ENCODE results near the gene HRC. TPM values are rescaled to one million over a fixed set of nuclear protein-coding genes. Genes with fewer than 3 reads are reported as not detected.
A peak's percentile ranks its signal among the peaks of the same experiment; 100 is the strongest.

Gene HRC
- total and polyA plus RNA-seq, 8 donors, result 0.44 to 8.1 (median 0.83) TPM; not detected in 3

DNA sequence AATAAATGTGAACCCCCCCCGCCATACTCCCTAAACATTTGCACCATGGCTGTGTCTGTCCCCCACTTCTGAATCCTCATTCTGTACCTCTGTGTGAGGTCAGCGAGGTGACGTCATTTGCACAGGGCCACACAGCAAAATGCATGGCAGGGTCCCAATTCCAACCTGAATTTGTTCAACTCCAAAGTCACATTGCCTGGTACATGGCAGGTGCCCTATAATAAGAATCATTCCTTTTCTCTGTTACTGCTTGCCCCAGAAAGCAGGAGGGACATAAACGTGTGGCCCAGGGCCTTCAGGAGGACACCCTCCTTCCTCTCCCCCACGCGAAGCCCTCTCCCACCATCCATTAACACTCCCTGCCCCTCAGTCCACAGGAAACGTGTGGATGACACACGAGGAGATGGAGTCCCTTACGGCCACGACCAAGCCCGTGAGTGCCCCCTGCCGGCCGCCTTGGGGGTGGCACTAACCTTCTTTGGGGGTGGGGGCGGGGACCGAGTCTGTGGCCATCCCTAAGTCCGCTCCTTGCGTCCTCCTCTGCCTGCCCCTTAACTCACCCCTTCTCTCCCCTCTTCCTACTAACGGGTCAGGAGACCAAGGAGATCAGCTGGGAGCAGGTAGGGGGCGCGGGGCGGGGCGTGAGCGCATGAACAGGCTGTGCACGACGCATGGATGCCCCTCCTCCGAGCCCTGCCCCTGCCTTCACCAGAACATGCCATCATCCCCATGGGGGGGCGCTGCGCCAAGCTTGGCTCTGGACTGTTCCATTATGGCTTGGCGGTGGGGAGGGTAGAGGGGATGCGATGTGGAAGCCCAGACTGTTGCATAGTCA is 9.4 kb downstream of the HRC start:
- peak; percentile 87 to 90 for DNase-seq
- intact Hi-C loops (cut with DNase I; ENCODE audit: low total_unique reads), result no loop called here
- Histone ChIP-seq H3K9me3 (no peaks in the 10 kb centered on the region), H3K4me1 (peaks cover 29 to 58% (median 49%) of the 10 kb centered on the region in 4 donors), H3K36me3 (no peaks in the 10 kb centered on the region), H3K4me3 (peak overlapping the region in 2 of 4 donors; percentile 4 to 32), H3K27me3 (peaks cover 0 to 23% (median 0%) of the 10 kb centered on the region in 3 donors), H3K27ac (no peak overlapping the region)
- no peak for TF ChIP-seq EP300 (IDR thresholded peaks at IDR 0.05)
- peak in 1 of 3 donors; percentile 15 for TF ChIP-seq POLR2AphosphoS5 (IDR thresholded peaks at IDR 0.05)
- TF ChIP-seq, protein P1, sequence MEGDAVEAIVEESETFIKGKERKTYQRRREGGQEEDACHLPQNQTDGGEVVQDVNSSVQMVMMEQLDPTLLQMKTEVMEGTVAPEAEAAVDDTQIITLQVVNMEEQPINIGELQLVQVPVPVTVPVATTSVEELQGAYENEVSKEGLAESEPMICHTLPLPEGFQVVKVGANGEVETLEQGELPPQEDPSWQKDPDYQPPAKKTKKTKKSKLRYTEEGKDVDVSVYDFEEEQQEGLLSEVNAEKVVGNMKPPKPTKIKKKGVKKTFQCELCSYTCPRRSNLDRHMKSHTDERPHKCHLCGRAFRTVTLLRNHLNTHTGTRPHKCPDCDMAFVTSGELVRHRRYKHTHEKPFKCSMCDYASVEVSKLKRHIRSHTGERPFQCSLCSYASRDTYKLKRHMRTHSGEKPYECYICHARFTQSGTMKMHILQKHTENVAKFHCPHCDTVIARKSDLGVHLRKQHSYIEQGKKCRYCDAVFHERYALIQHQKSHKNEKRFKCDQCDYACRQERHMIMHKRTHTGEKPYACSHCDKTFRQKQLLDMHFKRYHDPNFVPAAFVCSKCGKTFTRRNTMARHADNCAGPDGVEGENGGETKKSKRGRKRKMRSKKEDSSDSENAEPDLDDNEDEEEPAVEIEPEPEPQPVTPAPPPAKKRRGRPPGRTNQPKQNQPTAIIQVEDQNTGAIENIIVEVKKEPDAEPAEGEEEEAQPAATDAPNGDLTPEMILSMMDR (IDR thresholded peaks at IDR 0.05), result peak in 5 of 7 experiments; percentile 54 to 96 (median 83)
- TF ChIP-seq POLR2A (IDR thresholded peaks at IDR 0.05), result no peak
- 8 to 9% (median 9%) methylated on average over 25 to 30 of the region's 30 CpGs for WGBS, 5 donors

DNA sequence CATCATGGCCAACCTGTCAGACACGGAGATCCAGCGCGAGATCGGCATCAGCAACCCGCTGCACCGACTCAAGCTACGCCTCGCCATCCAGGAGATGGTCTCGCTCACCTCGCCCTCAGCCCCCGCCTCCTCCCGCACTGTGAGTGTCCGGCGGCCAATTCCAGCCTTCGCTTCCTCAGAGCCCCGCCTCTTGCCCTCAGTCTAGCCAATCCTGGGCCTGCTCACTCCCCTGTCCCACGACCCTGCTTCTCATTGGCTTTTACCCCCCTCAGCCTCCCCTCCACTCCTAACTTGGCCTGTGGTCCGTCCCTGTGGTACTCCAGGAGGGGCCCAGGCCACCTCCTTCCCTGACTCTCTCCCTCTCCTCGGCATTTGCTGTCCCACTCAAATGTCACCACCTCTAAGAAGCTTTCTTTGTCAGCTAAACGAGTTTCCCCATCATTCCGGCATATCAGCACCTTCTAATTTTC is 12.3 kb downstream of the HRC start:
- no peaks in the 10 kb centered on the region for H3K27me3 ChIP-seq
- peaks cover 10 to 29% (median 26%) of the 10 kb centered on the region in 4 donors for H3K4me1 ChIP-seq
- no peaks in the 10 kb centered on the region for H3K9me3 ChIP-seq
- peak overlapping the region; percentile 43 to 49 (median 44) for H3K4me3 ChIP-seq
- intact Hi-C loops (cut with DNase I; ENCODE audit: low total_unique reads), result no loop called here
- no peak overlapping the region for H3K27ac ChIP-seq
- no peaks in the 10 kb centered on the region for H3K36me3 ChIP-seq
- TF ChIP-seq, protein P1 (IDR thresholded peaks at IDR 0.05), result no peak
- TF ChIP-seq EP300 (IDR thresholded peaks at IDR 0.05) (no peak), POLR2AphosphoS5 (IDR thresholded peaks at IDR 0.05) (peak in 1 of 3 donors; percentile 55), POLR2A (IDR thresholded peaks at IDR 0.05) (no peak)
- DNase-seq, result peak; percentile 91 to 96
- 2% methylated on average over 21 of the region's 21 CpGs for WGBS, 5 donors

DNA sequence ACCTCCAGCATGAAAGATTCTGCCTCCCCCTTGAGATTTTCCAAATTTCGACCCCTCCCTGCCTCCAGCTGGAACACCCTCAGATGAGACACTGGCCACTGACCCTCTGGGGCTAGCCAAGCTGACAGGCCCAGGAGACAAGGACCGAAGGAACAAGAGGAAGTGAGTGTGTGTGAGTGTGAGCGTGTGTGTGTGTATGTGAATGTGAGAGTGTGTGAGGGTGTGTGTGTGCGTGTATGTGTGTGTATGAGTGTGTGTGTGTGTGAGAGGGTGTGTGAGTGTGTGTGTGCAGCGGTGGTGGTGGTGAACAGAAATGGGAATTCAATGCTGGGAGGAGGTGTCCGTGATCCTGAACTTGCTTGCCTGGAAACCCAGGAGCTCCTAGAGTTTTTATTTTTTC is 13.8 kb downstream of the HRC start:
- Histone ChIP-seq H3K36me3 (no peaks in the 10 kb centered on the region), H3K4me3 (no peak overlapping the region), H3K27me3 (no peaks in the 10 kb centered on the region), H3K4me1 (peaks cover 10 to 31% (median 27%) of the 10 kb centered on the region in 4 donors), H3K27ac (no peak overlapping the region), H3K9me3 (no peaks in the 10 kb centered on the region)
- TF ChIP-seq, protein P1 (IDR thresholded peaks at IDR 0.05), result no peak
- TF ChIP-seq POLR2AphosphoS5 (IDR thresholded peaks at IDR 0.05), result no peak
- no peak for TF ChIP-seq POLR2A (IDR thresholded peaks at IDR 0.05)
- no peak for TF ChIP-seq EP300 (IDR thresholded peaks at IDR 0.05)
- intact Hi-C loops (cut with DNase I; ENCODE audit: low total_unique reads), result no loop called here
- WGBS, 5 donors, result 83 to 89% (median 85%) methylated on average over 6 of the region's 6 CpGs
- DNase-seq, result no peak

DNA sequence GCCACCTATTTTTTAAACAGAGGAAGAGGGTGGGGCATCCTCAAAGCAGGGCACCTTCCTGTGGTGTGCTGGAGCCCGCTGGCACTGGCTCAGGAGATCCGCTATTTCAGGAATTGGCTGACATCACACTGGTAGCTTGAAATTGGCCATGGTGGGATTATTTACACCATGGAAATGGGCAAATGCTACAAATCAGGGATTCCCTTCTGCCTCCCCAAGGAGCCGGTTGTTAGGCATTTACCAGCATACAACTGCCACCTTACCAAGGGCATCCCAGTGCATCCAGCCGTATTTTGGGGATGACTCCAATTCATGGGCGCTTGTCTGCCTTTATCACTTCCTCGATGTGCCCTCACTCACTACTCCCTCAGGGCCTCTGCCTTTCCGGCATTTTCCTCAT is 14.2 kb downstream of the HRC start:
- Histone ChIP-seq H3K27ac (no peak overlapping the region), H3K27me3 (no peaks in the 10 kb centered on the region), H3K36me3 (no peaks in the 10 kb centered on the region), H3K4me3 (no peak overlapping the region), H3K9me3 (no peaks in the 10 kb centered on the region), H3K4me1 (peaks cover 8 to 31% (median 25%) of the 10 kb centered on the region in 4 donors)
- TF ChIP-seq POLR2AphosphoS5 (IDR thresholded peaks at IDR 0.05), result no peak
- no peak for TF ChIP-seq POLR2A (IDR thresholded peaks at IDR 0.05)
- TF ChIP-seq, protein P1 (IDR thresholded peaks at IDR 0.05), result no peak
- no peak for TF ChIP-seq EP300 (IDR thresholded peaks at IDR 0.05)
- WGBS, 5 donors, result 81 to 92% (median 88%) methylated on average over 7 of the region's 7 CpGs
- no peak for DNase-seq
- intact Hi-C loops (cut with DNase I; ENCODE audit: low total_unique reads), result no loop called here

Data from stomach (tissue), 9 donors.